Measurements from ENCODE around the gene HPCAL1.

The HPCAL1 gene

GRCh38 chr2:10422732-10423399, 120.2 kb downstream of the HPCAL1 start:
- TF ChIP-seq ZFX (IDR thresholded peaks at IDR 0.05; ENCODE audit: borderline replicate concordance) = no peak
- TF ChIP-seq CTCF (IDR thresholded peaks at IDR 0.05) = no peak
- H3K27ac ChIP-seq = no peak overlapping the region

- no peak overlapping the region for H3K27ac ChIP-seq
- TF ChIP-seq CTCF (IDR thresholded peaks at IDR 0.05) (no peak), ZFX (IDR thresholded peaks at IDR 0.05; ENCODE audit: borderline replicate concordance) (no peak)
Observed at GRCh38 chr2:10423400-10423774, 120.7 kb downstream of the HPCAL1 start.

DNA sequence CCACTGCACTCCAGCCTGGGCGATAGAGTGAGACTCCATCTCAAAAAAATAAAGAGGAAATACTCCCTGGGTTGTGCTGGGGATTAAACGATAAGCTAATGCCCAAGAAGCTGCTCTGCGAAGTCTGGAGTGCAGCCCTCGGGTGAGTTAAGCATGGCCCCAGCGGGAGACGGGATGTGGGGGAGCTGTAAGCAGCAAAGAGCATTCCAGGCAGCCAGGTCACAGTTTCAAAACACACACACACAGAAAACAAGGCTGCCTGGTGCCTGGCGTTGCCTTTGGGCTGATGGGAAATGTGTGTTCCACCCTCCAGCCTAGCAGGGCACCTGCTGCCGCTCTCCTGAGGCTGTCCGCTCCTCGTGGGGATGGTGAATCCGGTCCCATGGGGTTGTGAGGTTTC, 121.3 kb downstream of the HPCAL1 start:
- no peak overlapping the region for H3K27ac ChIP-seq
- no peak for TF ChIP-seq CTCF (IDR thresholded peaks at IDR 0.05)
- TF ChIP-seq ZFX (IDR thresholded peaks at IDR 0.05; ENCODE audit: borderline replicate concordance) = no peak

GRCh38 chr2:10424916-10425505, 122.3 kb downstream of the HPCAL1 start:
- TF ChIP-seq CTCF (IDR thresholded peaks at IDR 0.05) = no peak
- TF ChIP-seq ZFX (IDR thresholded peaks at IDR 0.05; ENCODE audit: borderline replicate concordance) = no peak
- no peak overlapping the region for H3K27ac ChIP-seq

DNA sequence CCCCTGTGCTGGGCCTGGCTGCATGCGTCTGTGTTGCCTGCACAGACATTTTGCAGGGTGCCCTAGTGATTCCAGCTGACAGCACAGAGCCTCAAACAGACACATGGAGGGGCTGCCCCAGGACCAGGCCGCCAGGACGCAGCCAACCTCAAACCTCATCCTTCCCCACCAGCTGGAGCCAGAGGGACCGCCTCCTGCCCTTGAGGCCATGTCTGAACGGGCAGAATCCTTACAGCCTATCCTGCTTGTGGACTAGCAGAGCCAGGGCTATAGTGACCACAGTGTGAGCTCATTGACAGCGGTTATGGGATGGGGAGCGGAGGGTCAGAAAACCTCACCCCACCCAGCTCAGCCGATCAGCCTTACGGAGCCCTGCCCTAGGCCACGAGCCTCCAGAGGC, 123.0 kb downstream of the HPCAL1 start:
- no peak for TF ChIP-seq ZFX (IDR thresholded peaks at IDR 0.05; ENCODE audit: borderline replicate concordance)
- no peak for TF ChIP-seq CTCF (IDR thresholded peaks at IDR 0.05)
- H3K27ac ChIP-seq = no peak overlapping the region

DNA sequence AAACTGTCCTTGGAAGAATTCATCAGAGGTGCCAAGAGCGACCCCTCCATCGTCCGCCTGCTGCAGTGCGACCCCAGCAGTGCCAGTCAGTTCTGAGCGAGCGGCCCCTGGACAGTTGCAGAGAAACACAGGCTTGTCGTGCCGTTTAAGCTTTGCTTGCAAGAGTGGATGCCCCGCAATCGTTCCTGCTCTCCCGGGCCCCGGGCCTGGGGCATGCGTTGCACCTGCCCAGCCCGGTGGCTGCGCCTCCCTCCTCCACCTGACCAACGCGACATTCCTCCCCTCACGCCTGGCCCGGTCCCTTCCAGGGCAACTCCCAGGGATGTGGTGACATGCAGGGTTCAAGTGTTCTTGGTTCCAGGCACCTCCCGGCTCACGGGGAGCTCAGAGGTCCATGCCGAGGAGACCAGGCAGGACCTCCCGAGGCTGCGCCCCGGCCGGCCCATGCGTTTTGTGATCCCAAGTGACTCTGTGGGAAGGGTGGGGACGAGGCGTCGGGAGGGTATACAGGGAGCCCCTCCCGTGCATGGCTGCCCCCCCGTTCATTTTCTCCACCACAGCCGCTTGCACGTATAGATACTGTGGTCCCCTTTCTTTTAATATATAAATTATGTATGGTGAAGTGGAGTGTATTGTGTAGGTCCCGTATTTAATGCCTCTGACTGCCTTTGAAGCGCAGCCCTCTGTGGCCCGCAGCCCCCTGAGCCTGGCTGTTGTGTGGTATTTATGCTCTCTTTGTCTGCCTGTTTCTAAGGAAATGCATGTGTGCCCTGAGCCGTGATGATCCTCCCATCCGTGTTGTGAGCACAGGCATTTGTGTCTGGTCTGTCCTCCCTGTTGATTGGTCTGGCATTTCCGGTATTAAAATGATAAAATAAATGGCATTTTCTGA, 124.3 kb downstream of the HPCAL1 start:
- no peak overlapping the region for H3K27ac ChIP-seq
- TF ChIP-seq CTCF (IDR thresholded peaks at IDR 0.05) = no peak

GRCh38 chr2:10427618-10427949, 124.9 kb downstream of the HPCAL1 start:
- H3K27ac ChIP-seq = no peak overlapping the region
- TF ChIP-seq CTCF (IDR thresholded peaks at IDR 0.05) = no peak

Data from 22Rv1 (cell line).